Glutamatergic neuron (in vitro differentiated cells): ENCODE results near the gene TMPRSS13. TPM values are rescaled to one million over a fixed set of nuclear protein-coding genes. Genes with fewer than 3 reads are reported as not detected.

Source experiments
- DNase-seq: peaks from one replicate; pipeline ENCODE4 v3.0.0; 2022
- H3K27ac Mint-ChIP-seq: one replicate; pipeline ENCODE4 v1.8.0; 2020; ENCODE audit warnings: mild to moderate bottlenecking, mixed read lengths, inconsistent platforms; ENCODE audit not compliant: unreplicated experiment
- H3K27me3 Mint-ChIP-seq: one replicate; pipeline ENCODE4 v1.8.0; 2020; ENCODE audit warnings: mild to moderate bottlenecking, moderate library complexity, mixed read lengths, inconsistent platforms; ENCODE audit not compliant: unreplicated experiment
- H3K36me3 Mint-ChIP-seq: one replicate; pipeline ENCODE4 v1.8.0; 2020; ENCODE audit warnings: mild to moderate bottlenecking, mixed read lengths, inconsistent platforms; ENCODE audit not compliant: unreplicated experiment
- H3K4me1 Mint-ChIP-seq: one replicate; pipeline ENCODE4 v1.8.0; 2020; ENCODE audit warnings: mild to moderate bottlenecking, low read depth, mixed read lengths, inconsistent platforms; ENCODE audit not compliant: unreplicated experiment
- H3K4me3 Mint-ChIP-seq: one replicate; pipeline ENCODE4 v1.8.0; 2020; ENCODE audit warnings: mild to moderate bottlenecking, mixed read lengths, inconsistent platforms; ENCODE audit not compliant: unreplicated experiment
- H3K9me3 Mint-ChIP-seq: one replicate; pipeline ENCODE4 v1.8.0; 2020; ENCODE audit warnings: mild to moderate bottlenecking, moderate library complexity, mixed read lengths, inconsistent platforms; ENCODE audit not compliant: unreplicated experiment
- CTCF ChIP-seq: fragments of 200-600 bp; sonication (generic); IDR thresholded peaks from one replicate; pipeline ENCODE4 v1.5.0; 2021; ENCODE audit not compliant: partially characterized antibody, unreplicated experiment
- total RNA-seq: library from RNA; stranded (reverse); fragmentation: NEBNext Ultra II Directional; extraction: Animal tissue kit (Norgen Biotek cat#: 25700); gene quantifications from one replicate; pipeline ENCODE4 v1.2.1, GENCODE V29; 2021; ENCODE audit not compliant: unreplicated experiment

TMPRSS13 gene
- total RNA-seq, 1 donor from 2014 or later = 0.32 TPM

- Mint-ChIP-seq H3K36me3 (peaks cover 17% of the 10 kb centered on the region), H3K4me3 (no peak overlapping the region), H3K4me1 (no peaks in the 10 kb centered on the region), H3K9me3 (peaks cover 4% of the 10 kb centered on the region), H3K27ac (no peak overlapping the region), H3K27me3 (peaks cover 8% of the 10 kb centered on the region)
- DNase-seq = no peak
- TF ChIP-seq CTCF = no peak
Observed at GRCh38 chr11:117855186-117855845, 73.9 kb downstream of the TMPRSS13 start.

- H3K9me3 Mint-ChIP-seq = peaks cover 4% of the 10 kb centered on the region
- H3K4me1 Mint-ChIP-seq = no peaks in the 10 kb centered on the region
- TF ChIP-seq CTCF = no peak
- DNase-seq = no peak
- no peak overlapping the region for H3K4me3 Mint-ChIP-seq
- H3K27ac Mint-ChIP-seq = no peak overlapping the region
- H3K27me3 Mint-ChIP-seq = peaks cover 5% of the 10 kb centered on the region
- H3K36me3 Mint-ChIP-seq = peaks cover 21% of the 10 kb centered on the region
Observed at GRCh38 chr11:117852309-117852708, 76.9 kb downstream of the TMPRSS13 start.

GRCh38 chr11:117851852-117852251 lies 77.3 kb downstream of the TMPRSS13 start:
- H3K27me3 Mint-ChIP-seq = peaks cover 5% of the 10 kb centered on the region
- TF ChIP-seq CTCF = no peak
- DNase-seq = no peak
- no peaks in the 10 kb centered on the region for H3K4me1 Mint-ChIP-seq
- H3K27ac Mint-ChIP-seq = no peak overlapping the region
- H3K36me3 Mint-ChIP-seq = peaks cover 21% of the 10 kb centered on the region
- H3K4me3 Mint-ChIP-seq = no peak overlapping the region
- peaks cover 4% of the 10 kb centered on the region for H3K9me3 Mint-ChIP-seq

GRCh38 chr11:117851106-117851505 lies 78.1 kb downstream of the TMPRSS13 start:
- no peak for TF ChIP-seq CTCF
- no peaks in the 10 kb centered on the region for H3K4me1 Mint-ChIP-seq
- H3K36me3 Mint-ChIP-seq = peaks cover 21% of the 10 kb centered on the region
- peaks cover 5% of the 10 kb centered on the region for H3K27me3 Mint-ChIP-seq
- H3K4me3 Mint-ChIP-seq = no peak overlapping the region
- peaks cover 2% of the 10 kb centered on the region for H3K9me3 Mint-ChIP-seq
- no peak overlapping the region for H3K27ac Mint-ChIP-seq
- no peak for DNase-seq

Other genes starting within 250 kb of the TMPRSS13 start
- 0.07 TPM for gene DSCAML1, start 132.2 kb downstream of the TMPRSS13 start, total RNA-seq
- gene FXYD2, start 104.7 kb downstream of the TMPRSS13 start, total RNA-seq = 0.44 TPM
- 57.1 TPM for gene FXYD6, start 52.7 kb downstream of the TMPRSS13 start, total RNA-seq
- gene IL10RA, start 57.0 kb upstream of the TMPRSS13 start, total RNA-seq = 5.8 TPM
- gene TMPRSS4, start 147.7 kb upstream of the TMPRSS13 start, total RNA-seq = not detected
- not detected for gene SMIM35, start 157.6 kb upstream of the TMPRSS13 start, total RNA-seq
- 2.9 TPM for gene SCN4B, start 223.4 kb upstream of the TMPRSS13 start, total RNA-seq
- gene SCN2B, start 247.2 kb upstream of the TMPRSS13 start, total RNA-seq = 0.39 TPM